NCI-H2196 treated with DMSO at 0.1 percent for 48 hours (cell line): ENCODE data around the gene GIT2.
"Not testable (repeated sequence)": the region's sequence is repeated elsewhere in the genome, so short reads cannot be mapped to it uniquely, and the experiment has no call there.

Experiments
- DNase-seq: peaks from one replicate; lab custom pipeline; 2025; ENCODE audit not compliant: unreplicated experiment; lab: John Stamatoyannopoulos, UW

The GIT2 gene

GRCh38 chr12:109995686-109996482 is at the start of gene GIT2:
Gene GIT2 (minus strand): TSS chr12:109996368. CDS start chr12:109996224, 144 bp downstream.
- peak; percentile 80 for DNase-seq

GRCh38 chr12:110042264-110042663 is 46.1 kb upstream of the GIT2 start:
- DNase-seq = peak; percentile 57

- no peak for DNase-seq
Observed at GRCh38 chr12:110039085-110039807, 43.1 kb upstream of the GIT2 start.

- no peak for DNase-seq
Observed at GRCh38 chr12:110038741-110039084, 42.5 kb upstream of the GIT2 start.

GRCh38 chr12:110037315-110037714 is 41.1 kb upstream of the GIT2 start:
- no peak for DNase-seq

- DNase-seq = no peak
Observed at GRCh38 chr12:110035534-110036104, 39.5 kb upstream of the GIT2 start.

- no peak for DNase-seq
Observed at GRCh38 chr12:110033888-110034287, 37.7 kb upstream of the GIT2 start.

GRCh38 chr12:110029290-110029815 is 33.2 kb upstream of the GIT2 start:
- no peak for DNase-seq

GRCh38 chr12:110028323-110028722 is 32.2 kb upstream of the GIT2 start:
- no peak for DNase-seq

GRCh38 chr12:110024051-110024450 is 27.9 kb upstream of the GIT2 start:
- DNase-seq = no peak

- no peak for DNase-seq
Observed at GRCh38 chr12:110023059-110023980, 27.2 kb upstream of the GIT2 start.

- no peak for DNase-seq
Observed at GRCh38 chr12:110020956-110021355, 24.8 kb upstream of the GIT2 start.

- no peak for DNase-seq
Observed at GRCh38 chr12:110015132-110015531, 19.0 kb upstream of the GIT2 start.

GRCh38 chr12:110012659-110013058 is 16.5 kb upstream of the GIT2 start:
- no peak for DNase-seq

- no peak for DNase-seq
Observed at GRCh38 chr12:110012137-110012536, 16.0 kb upstream of the GIT2 start.

GRCh38 chr12:110010853-110011723 is 14.9 kb upstream of the GIT2 start:
- no peak for DNase-seq

- not testable (repeated sequence) for DNase-seq
Observed at GRCh38 chr12:110008681-110009398, 12.7 kb upstream of the GIT2 start.

GRCh38 chr12:110007881-110008280 is 11.7 kb upstream of the GIT2 start:
- DNase-seq = no peak

GRCh38 chr12:110006115-110006514 is 9.9 kb upstream of the GIT2 start:
- no peak for DNase-seq
